ENCODE data around the gene DHRS7. TPM values are rescaled to one million over a fixed set of nuclear protein-coding genes. Genes with fewer than 3 reads are reported as not detected.

The DHRS7 gene
- polyA plus RNA-seq, 1 donor (not counting 4 experiments of a cell fraction or from before 2014, with no cell fraction given): 79.2 TPM

GRCh38 chr14:60095231-60095630 lies 70.0 kb downstream of the DHRS7 start:
- no peaks in the 10 kb centered on the region for H3K9me3 ChIP-seq (ENCODE audit: control insufficient read depth, low read depth, low read length)
- no peak overlapping the region for H3K27ac ChIP-seq (ENCODE audit: control insufficient read depth, insufficient read depth, low read length)
- H3K4me2 ChIP-seq (ENCODE audit: control insufficient read depth, extremely low read depth, insufficient read depth, low read depth, low read length): no peak overlapping the region
- peaks cover 21% of the 10 kb centered on the region for H3K4me1 ChIP-seq (ENCODE audit: control insufficient read depth, extremely low read depth, insufficient read depth, low read length)
- H3K4me3 ChIP-seq (ENCODE audit: control insufficient read depth in 2 of 3, extremely low read depth in 1 of 3, insufficient read depth in 2 of 3, low read depth in 1 of 3, low read length in 3 of 3): no peak overlapping the region
- peaks cover 6% of the 10 kb centered on the region for H4K20me1 ChIP-seq (ENCODE audit: control insufficient read depth, extremely low read depth, insufficient read depth, low read length)
- no peak overlapping the region for H2AFZ ChIP-seq (ENCODE audit: control insufficient read depth, low read length)
- H3K79me2 ChIP-seq (ENCODE audit: control insufficient read depth, insufficient read depth, low read length): peaks cover 79% of the 10 kb centered on the region
- H3K27me3 ChIP-seq (ENCODE audit: control insufficient read depth, extremely low read depth, insufficient read depth, low read length): no peaks in the 10 kb centered on the region
- H3K36me3 ChIP-seq (ENCODE audit: control insufficient read depth in 2 of 2, extremely low read depth in 1 of 2, insufficient read depth in 2 of 2, low read length in 2 of 2): peaks cover 0 to 6% of the 10 kb centered on the region in 2 experiments
- peaks cover 3% of the 10 kb centered on the region for H3K9me1 ChIP-seq (ENCODE audit: control insufficient read depth, extremely low read depth, insufficient read depth, low read length)
- no peak for TF ChIP-seq CTCF (optimal IDR thresholded peaks at IDR 0.05 in 1 of 3, IDR thresholded peaks at IDR 0.05 in 1 of 3, conservative IDR thresholded peaks at IDR 0.05 in 1 of 3; ENCODE audit: extremely low read depth in 1 of 3, insufficient read depth in 2 of 3, low read length in 3 of 3)
- no peak for TF ChIP-seq EZH2 (IDR thresholded peaks at IDR 0.05; ENCODE audit: low read length)
- dilution Hi-C loops (cut with MboI; ENCODE audit: extremely low pct_ligation_motif_present, low sequenced_read_pairs): no loop called here
- no peak for FAIRE-seq
- no peak overlapping the region for H3K9ac ChIP-seq (ENCODE audit: control insufficient read depth, extremely low read depth, insufficient read depth, low read length)
- DNase-seq (ENCODE audit: low read depth, low spot score): no peak

GRCh38 chr14:60094306-60094897 lies 70.8 kb downstream of the DHRS7 start:
- peak overlapping the region; percentile 40 for H3K27ac ChIP-seq (ENCODE audit: control insufficient read depth, insufficient read depth, low read length)
- peaks cover 6% of the 10 kb centered on the region for H4K20me1 ChIP-seq (ENCODE audit: control insufficient read depth, extremely low read depth, insufficient read depth, low read length)
- FAIRE-seq (peak; percentile 77), DNase-seq (ENCODE audit: low read depth, low spot score) (no peak)
- H3K4me3 ChIP-seq (ENCODE audit: control insufficient read depth in 2 of 3, extremely low read depth in 1 of 3, insufficient read depth in 2 of 3, low read depth in 1 of 3, low read length in 3 of 3): peak overlapping the region; percentile 68 to 99 (median 98)
- H3K36me3 ChIP-seq (ENCODE audit: control insufficient read depth in 2 of 2, extremely low read depth in 1 of 2, insufficient read depth in 2 of 2, low read length in 2 of 2): peaks cover 0 to 6% of the 10 kb centered on the region in 2 experiments
- H2AFZ ChIP-seq (ENCODE audit: control insufficient read depth, low read length): no peak overlapping the region
- H3K9me3 ChIP-seq (ENCODE audit: control insufficient read depth, low read depth, low read length): no peaks in the 10 kb centered on the region
- peaks cover 21% of the 10 kb centered on the region for H3K4me1 ChIP-seq (ENCODE audit: control insufficient read depth, extremely low read depth, insufficient read depth, low read length)
- dilution Hi-C loops (cut with MboI; ENCODE audit: extremely low pct_ligation_motif_present, low sequenced_read_pairs): no loop called here
- H3K9me1 ChIP-seq (ENCODE audit: control insufficient read depth, extremely low read depth, insufficient read depth, low read length): peaks cover 3% of the 10 kb centered on the region
- peaks cover 71% of the 10 kb centered on the region for H3K79me2 ChIP-seq (ENCODE audit: control insufficient read depth, insufficient read depth, low read length)
- no peak overlapping the region for H3K9ac ChIP-seq (ENCODE audit: control insufficient read depth, extremely low read depth, insufficient read depth, low read length)
- TF ChIP-seq EZH2 (IDR thresholded peaks at IDR 0.05; ENCODE audit: low read length): no peak
- TF ChIP-seq CTCF (optimal IDR thresholded peaks at IDR 0.05 in 1 of 3, IDR thresholded peaks at IDR 0.05 in 1 of 3, conservative IDR thresholded peaks at IDR 0.05 in 1 of 3; ENCODE audit: extremely low read depth in 1 of 3, insufficient read depth in 2 of 3, low read length in 3 of 3): no peak
- H3K27me3 ChIP-seq (ENCODE audit: control insufficient read depth, extremely low read depth, insufficient read depth, low read length): no peaks in the 10 kb centered on the region
- peak overlapping the region; percentile 92 for H3K4me2 ChIP-seq (ENCODE audit: control insufficient read depth, extremely low read depth, insufficient read depth, low read depth, low read length)

Other genes starting within 250 kb of the DHRS7 start
- gene LRRC9, start 245.3 kb downstream of the DHRS7 start, polyA plus RNA-seq: not detected in 3 replicates
- 22.4 to 49.8 TPM (median 47.2 TPM) in 3 replicates for gene PCNX4, start 73.5 kb downstream of the DHRS7 start, polyA plus RNA-seq
- gene PPM1A, start 83.8 kb upstream of the DHRS7 start, polyA plus RNA-seq: 27.8 to 44.5 TPM (median 31.5 TPM) in 3 replicates

Measured in keratinocyte (primary cell).